ELR (cell line): ENCODE measurements around the gene SRP68.
A peak's percentile ranks its signal among the peaks of the same experiment; 100 is the strongest.

Experiments used
- DNase-seq: peaks from one replicate; pipeline ENCODE4 v3.0.0-alpha.2; 2015; ENCODE audit warnings: low read depth

The SRP68 gene

GRCh38 chr17:75998327-75998795 is 74.0 kb downstream of the SRP68 start:
- peak; percentile 81 for DNase-seq

DNA sequence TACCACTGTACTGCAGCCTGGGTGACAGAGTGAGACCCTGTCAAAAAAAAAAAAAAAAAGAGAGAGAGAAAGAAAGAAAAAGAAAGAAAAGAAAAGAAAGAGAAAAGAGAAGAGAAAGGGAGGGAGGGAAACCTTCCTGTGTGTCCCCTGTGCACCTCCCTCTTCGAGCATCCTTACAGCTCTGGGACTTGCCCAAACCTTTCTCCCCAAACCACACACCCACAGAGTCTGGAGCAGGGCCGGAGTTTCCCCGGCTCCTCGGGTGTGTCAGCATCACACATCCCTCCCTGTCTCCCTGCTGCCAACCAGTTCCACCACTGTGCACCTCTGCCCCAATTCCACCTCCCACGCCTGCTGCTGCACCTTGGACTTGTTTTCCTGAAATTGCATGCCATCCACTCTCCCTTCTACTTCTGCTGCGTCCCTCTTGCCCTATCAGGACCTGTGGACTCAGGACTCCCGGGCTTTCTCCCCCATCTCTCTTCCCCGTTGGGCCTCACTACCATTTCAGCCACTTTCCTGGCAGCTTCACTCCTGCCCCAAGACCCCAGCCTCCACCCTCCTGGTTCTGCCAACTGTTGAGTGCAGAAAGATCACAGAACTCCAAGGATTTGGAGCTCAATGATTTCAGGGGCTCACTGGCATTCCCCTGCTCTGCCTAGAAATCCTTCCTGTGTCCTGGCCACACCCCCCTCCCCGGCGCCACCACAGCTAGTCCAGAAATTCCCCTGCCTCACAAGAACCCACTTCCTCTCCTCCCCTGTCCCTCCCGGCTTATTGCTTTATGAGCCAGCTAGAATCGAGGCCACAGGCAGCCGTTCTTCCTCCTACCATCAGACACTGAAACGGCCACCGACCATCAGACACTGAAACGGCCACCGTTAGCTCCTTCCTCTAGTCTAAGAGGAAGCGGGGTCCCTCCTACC is 75.4 kb downstream of the SRP68 start:
- DNase-seq = peak; percentile 87

DNA sequence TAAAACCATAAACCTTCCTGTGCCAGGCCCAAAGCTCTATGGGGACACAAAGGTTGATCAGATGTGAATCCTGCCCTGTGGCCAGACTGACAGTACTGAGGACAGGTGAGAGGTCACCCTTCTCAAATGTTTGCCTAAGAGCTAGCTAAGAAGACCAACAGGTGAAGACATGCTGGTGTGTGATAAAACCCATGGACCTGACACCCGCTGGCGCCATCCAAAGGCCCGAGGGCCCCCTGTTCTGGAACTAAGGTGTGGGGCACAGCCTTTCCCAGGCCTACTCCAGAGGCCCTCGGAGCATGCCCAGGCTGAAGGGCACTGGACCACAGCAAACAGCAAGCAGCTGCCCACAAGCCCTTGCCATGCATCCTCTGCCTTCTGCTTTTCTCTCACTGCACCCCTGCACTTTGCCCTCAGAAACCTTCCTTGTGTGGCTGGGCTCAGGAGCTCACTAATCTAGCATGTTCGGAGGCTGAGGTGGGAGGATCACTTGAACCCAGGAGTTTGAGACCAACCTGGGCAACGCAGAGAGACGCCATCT is 76.9 kb downstream of the SRP68 start:
- DNase-seq = no peak

DNA sequence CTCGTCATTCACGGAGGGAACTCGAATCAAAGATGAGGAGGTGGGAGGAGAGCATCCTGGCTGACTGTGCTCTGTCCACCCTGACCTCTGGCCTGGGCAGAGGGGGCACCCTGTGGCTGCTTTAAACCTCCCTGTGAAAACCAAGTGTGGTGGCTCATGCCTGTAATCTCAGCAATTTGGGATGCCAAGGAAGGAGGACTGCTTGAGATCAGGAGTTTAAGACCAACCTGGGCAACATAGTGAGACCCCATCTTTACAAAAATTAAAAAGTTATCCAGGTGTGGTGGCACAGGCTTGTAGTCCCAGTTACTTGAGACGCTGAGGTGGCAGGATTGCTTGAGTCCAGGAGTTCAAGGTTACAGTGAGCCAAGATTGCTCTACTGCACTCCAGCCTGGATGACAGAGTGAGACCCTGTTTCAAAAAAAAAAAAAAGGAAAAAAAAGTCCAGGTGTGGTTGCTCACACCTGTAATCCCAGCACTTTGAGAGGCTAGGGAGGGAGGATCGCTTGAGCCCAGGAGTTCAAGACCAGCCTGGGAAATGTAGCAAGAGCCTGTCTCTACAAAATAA is 77.4 kb downstream of the SRP68 start:
- no peak for DNase-seq

DNA sequence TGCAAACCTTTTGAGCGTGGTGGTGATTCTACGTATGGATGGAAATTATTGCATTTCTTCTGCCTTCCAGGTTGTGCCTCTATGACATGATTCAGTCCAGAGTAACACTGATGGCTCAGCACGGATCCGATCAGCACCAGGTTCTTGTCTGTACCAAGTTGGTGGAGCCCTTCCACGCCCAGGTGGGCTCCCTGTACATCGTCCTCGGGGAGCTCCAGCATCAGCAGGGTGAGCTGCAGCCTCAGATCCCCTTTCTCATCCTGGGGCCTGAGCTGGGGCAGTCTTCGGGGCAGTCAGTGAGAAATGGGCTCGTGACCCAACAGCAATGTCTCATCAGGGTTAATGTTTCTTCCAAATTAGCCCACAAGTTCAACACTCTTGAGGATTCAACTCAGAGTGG is 80.9 kb downstream of the SRP68 start:
- no peak for DNase-seq
